GM10266 (cell line): ENCODE data around the gene EDIL3.

Source experiments
- DNase-seq: peaks from one replicate; pipeline ENCODE4 v3.0.0; 2012; ENCODE audit errors: extremely low spot score
- CTCF ChIP-seq: IDR thresholded peaks from 2 replicates; pipeline ENCODE4 v1.5.1; 2012; ENCODE audit warnings: mild to moderate bottlenecking, low read depth; ENCODE audit not compliant: control insufficient read depth, insufficient read depth; ENCODE audit errors: missing control alignments

Gene EDIL3

GRCh38 chr5:84085387-84086041 is 299.2 kb downstream of the EDIL3 start:
- no peak for TF ChIP-seq CTCF
- no peak for DNase-seq

- no peak for DNase-seq
- TF ChIP-seq CTCF: no peak
These were observed 303.8 kb downstream of the EDIL3 start for GRCh38 chr5:84080908-84081307.

- DNase-seq: no peak
- TF ChIP-seq CTCF: no peak
These were observed 312.3 kb downstream of the EDIL3 start for GRCh38 chr5:84072339-84072738.

- TF ChIP-seq CTCF: no peak
These were observed 315.0 kb downstream of the EDIL3 start for GRCh38 chr5:84069608-84070179.

GRCh38 chr5:84063041-84063440 is 321.6 kb downstream of the EDIL3 start:
- no peak for DNase-seq
- no peak for TF ChIP-seq CTCF

More at GRCh38 chr5:84069608-84070179, 315.0 kb downstream of the EDIL3 start:
- DNase-seq: no peak

GRCh38 chr5:84059672-84060071 is 325.0 kb downstream of the EDIL3 start:
- TF ChIP-seq CTCF: no peak
- DNase-seq: no peak

- TF ChIP-seq CTCF: no peak
These were observed 326.1 kb downstream of the EDIL3 start for GRCh38 chr5:84058561-84058960.

More at GRCh38 chr5:84058561-84058960, 326.1 kb downstream of the EDIL3 start:
- no peak for DNase-seq
